ENCODE results near the gene RNF168. TPM values are rescaled to one million over a fixed set of nuclear protein-coding genes. Genes with fewer than 3 reads are reported as not detected.
A peak's percentile ranks its signal among the peaks of the same experiment; 100 is the strongest.

Gene RNF168
- total RNA-seq, 1 experiment from 2014 or later, result 66.1 TPM

GRCh38 chr3:196544491-196544992 is 41.0 kb upstream of the RNF168 start (continued):
- TF ChIP-seq ZNF425 (CRISPR knock-in tag; conservative IDR thresholded peaks at IDR 0.05), result no peak

- POLR2A ChIA-PET, result no interaction called here
- CTCF ChIA-PET, result interaction anchor here (2.0 kb wide), 1 partner anchor 13 kb away, joined by 7 read pairs; no protein-coding TSS in a partner anchor
- TF ChIP-seq STAT6 (CRISPR knock-in tag; conservative IDR thresholded peaks at IDR 0.05; ENCODE audit: low read depth), result no peak
- TF ChIP-seq GRHL2 (CRISPR knock-in tag; IDR thresholded peaks at IDR 0.05; ENCODE audit: insufficient replicate concordance, severe bottlenecking), result no peak
- no peak for TF ChIP-seq FOXK1 (CRISPR knock-in tag; IDR thresholded peaks at IDR 0.05)
- TF ChIP-seq ZBTB43 (CRISPR knock-in tag; IDR thresholded peaks at IDR 0.05), result no peak
- no peak for TF ChIP-seq ETV6 (CRISPR knock-in tag; IDR thresholded peaks at IDR 0.05)
- no peak for TF ChIP-seq ZSCAN18 (CRISPR knock-in tag; IDR thresholded peaks at IDR 0.05)
- TF ChIP-seq TEAD4 (CRISPR knock-in tag; IDR thresholded peaks at IDR 0.05), result no peak
- TF ChIP-seq JUN (CRISPR knock-in tag; IDR thresholded peaks at IDR 0.05), result no peak
Measured at GRCh38 chr3:196541684-196542445, 38.3 kb upstream of the RNF168 start.

GRCh38 chr3:196537319-196537984 is 33.9 kb upstream of the RNF168 start:
- no peak overlapping the region for H3K27ac Mint-ChIP-seq
- ChIA-PET POLR2A (no interaction called here), CTCF (interaction anchor here (0.7 to 4.6 kb wide), 4 partner anchors 9 to 67 kb away, joined by 3 to 27 read pairs (median 7); no protein-coding TSS in a partner anchor)
- H3K4me1 Mint-ChIP-seq, result peaks cover 13% of the 10 kb centered on the region
- H3K36me3 Mint-ChIP-seq, result peaks cover 3% of the 10 kb centered on the region; the same call in 1 of the 2 replicates
- TF ChIP-seq NR3C1 (CRISPR knock-in tag; conservative IDR thresholded peaks at IDR 0.05; ENCODE audit: low read depth) (no peak), CTCF (IDR thresholded peaks at IDR 0.05) (peak; percentile 77)
- peaks cover 13% of the 10 kb centered on the region for H3K9me3 Mint-ChIP-seq
- DNase-seq (ENCODE audit: low spot score) (peak; percentile 68), ATAC-seq (peak; percentile 27; the same call in 1 of the 2 replicates)
- no peak overlapping the region for H3K4me3 Mint-ChIP-seq
- H3K27me3 Mint-ChIP-seq (ENCODE audit: low read depth), result peaks cover 5% of the 10 kb centered on the region

More at GRCh38 chr3:196541684-196542445, 38.3 kb upstream of the RNF168 start:
- Mint-ChIP-seq H3K4me3 (no peak overlapping the region), H3K4me1 (no peaks in the 10 kb centered on the region), H3K27me3 (ENCODE audit: low read depth) (no peaks in the 10 kb centered on the region; the same call in 1 of the 2 replicates), H3K36me3 (no peaks in the 10 kb centered on the region), H3K27ac (no peak overlapping the region), H3K9me3 (peaks cover 9% of the 10 kb centered on the region)
- ATAC-seq, result no peak
- DNase-seq (ENCODE audit: low spot score), result no peak
